ENCODE measurements around the gene ING1.

DNA sequence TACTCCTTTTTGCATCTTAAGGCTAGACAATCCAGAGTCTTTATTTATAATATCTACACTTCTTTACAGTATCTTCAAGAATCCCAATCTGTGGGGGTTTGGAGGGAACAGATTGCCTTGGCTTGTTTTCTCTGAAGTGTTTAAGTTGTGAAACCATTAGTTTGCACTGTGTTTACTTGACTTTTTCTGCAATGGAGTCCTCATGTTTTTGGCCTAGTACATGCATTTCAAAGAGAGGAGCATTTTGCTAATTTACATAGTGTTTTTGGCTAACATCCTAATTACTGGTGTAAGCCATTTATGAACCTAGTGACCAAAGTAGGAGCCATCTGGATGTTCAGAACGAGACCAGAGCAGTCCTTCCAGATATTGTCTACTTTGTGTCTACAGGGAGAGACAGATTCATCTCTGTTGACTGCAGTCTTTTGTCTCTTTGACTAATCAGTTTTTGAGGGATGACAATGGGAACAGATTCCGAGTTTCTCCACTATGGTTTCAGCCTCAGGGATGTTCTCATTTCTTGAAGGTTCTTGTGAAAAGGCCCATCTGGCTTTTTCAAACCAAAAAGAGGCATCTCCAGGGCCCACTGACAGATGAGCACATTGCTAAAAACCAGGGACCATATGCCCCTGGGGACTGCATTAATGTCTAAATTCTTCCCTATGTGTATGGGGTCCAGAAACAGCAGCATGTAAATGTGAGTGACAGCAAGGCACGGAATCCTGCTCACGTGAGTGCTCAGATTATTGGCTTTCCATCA lies 53.4 kb downstream of the ING1 start:
- TF ChIP-seq, protein P1, sequence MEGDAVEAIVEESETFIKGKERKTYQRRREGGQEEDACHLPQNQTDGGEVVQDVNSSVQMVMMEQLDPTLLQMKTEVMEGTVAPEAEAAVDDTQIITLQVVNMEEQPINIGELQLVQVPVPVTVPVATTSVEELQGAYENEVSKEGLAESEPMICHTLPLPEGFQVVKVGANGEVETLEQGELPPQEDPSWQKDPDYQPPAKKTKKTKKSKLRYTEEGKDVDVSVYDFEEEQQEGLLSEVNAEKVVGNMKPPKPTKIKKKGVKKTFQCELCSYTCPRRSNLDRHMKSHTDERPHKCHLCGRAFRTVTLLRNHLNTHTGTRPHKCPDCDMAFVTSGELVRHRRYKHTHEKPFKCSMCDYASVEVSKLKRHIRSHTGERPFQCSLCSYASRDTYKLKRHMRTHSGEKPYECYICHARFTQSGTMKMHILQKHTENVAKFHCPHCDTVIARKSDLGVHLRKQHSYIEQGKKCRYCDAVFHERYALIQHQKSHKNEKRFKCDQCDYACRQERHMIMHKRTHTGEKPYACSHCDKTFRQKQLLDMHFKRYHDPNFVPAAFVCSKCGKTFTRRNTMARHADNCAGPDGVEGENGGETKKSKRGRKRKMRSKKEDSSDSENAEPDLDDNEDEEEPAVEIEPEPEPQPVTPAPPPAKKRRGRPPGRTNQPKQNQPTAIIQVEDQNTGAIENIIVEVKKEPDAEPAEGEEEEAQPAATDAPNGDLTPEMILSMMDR (IDR thresholded peaks at IDR 0.05): no peak
- TF ChIP-seq EZH2 (IDR thresholded peaks at IDR 0.05; ENCODE audit: borderline replicate concordance, insufficient read depth, low read depth, low read length, poor library complexity, severe bottlenecking): no peak

All from B cell (primary cell).